Rectal smooth muscle tissue (tissue), 1 donor: ENCODE data around the gene MAP2K7.

ENCODE experiments used
- H3K27ac ChIP-seq: one replicate; pipeline ENCODE4 v1.7.0; 2013; ENCODE audit warnings: low read depth, low read length, inconsistent platforms
- H3K27me3 ChIP-seq: one replicate; pipeline ENCODE4 v1.7.0; 2013; ENCODE audit warnings: low read length; ENCODE audit not compliant: control insufficient read depth, insufficient read depth
- H3K36me3 ChIP-seq: one replicate; pipeline ENCODE4 v1.7.0; 2013; ENCODE audit warnings: low read length; ENCODE audit not compliant: control insufficient read depth, insufficient read depth
- H3K4me1 ChIP-seq: one replicate; pipeline ENCODE4 v1.7.0; 2013; ENCODE audit warnings: low read length; ENCODE audit not compliant: control insufficient read depth, insufficient read depth
- H3K4me3 ChIP-seq: one replicate; pipeline ENCODE4 v1.7.0; 2013; ENCODE audit warnings: low read length
- H3K9ac ChIP-seq: one replicate; pipeline ENCODE4 v1.7.0; 2013; ENCODE audit warnings: low read length

MAP2K7 gene

DNA sequence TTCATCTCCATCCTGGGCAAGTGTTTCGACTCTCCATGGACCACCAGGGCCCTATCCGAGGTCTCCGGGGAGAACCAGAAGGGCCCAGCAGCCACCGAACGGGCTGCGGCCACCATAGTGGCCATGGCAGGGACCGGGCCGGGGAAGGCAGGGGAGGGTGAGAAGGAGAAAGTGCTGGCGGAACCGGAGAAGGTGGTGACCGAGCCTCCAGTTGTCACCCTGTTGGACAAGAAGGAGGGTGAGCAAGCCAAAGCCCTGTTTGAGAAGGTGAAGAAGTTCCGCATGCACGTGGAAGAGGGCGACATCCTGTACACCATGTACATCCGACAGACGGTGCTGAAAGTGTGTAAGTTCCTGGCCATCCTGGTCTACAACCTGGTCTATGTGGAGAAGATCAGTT lies 4.7 kb upstream of the MAP2K7 start:
- Histone ChIP-seq H3K9ac (no peak overlapping the region), H3K27me3 (no peaks in the 10 kb centered on the region), H3K36me3 (no peaks in the 10 kb centered on the region), H3K4me1 (peaks cover 6% of the 10 kb centered on the region), H3K4me3 (no peak overlapping the region), H3K27ac (no peak overlapping the region)

DNA sequence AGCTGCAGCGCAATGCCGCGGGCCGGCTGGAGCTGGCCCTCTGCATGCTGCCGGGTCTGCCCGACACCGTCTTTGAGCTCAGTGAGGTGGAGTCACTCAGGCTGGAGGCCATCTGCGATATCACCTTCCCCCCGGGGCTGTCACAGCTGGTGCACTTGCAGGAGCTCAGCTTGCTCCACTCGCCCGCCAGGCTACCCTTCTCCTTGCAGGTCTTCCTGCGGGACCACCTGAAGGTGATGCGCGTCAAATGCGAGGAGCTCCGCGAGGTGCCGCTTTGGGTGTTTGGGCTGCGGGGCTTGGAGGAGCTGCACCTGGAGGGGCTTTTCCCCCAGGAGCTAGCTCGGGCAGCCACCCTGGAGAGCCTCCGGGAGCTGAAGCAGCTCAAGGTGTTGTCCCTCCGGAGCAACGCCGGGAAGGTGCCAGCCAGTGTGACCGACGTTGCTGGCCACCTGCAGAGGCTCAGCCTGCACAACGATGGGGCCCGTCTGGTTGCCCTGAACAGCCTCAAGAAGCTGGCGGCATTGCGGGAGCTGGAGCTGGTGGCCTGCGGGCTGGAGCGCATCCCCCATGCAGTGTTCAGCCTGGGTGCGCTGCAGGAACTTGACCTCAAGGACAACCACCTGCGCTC lies 3.8 kb upstream of the MAP2K7 start:
- Histone ChIP-seq H3K9ac (no peak overlapping the region), H3K27ac (no peak overlapping the region), H3K36me3 (no peaks in the 10 kb centered on the region), H3K4me1 (peaks cover 11% of the 10 kb centered on the region), H3K4me3 (no peak overlapping the region), H3K27me3 (no peaks in the 10 kb centered on the region)

GRCh38 chr19:7900401-7900870 lies 3.2 kb upstream of the MAP2K7 start:
- Histone ChIP-seq H3K4me3 (no peak overlapping the region), H3K27me3 (no peaks in the 10 kb centered on the region), H3K36me3 (no peaks in the 10 kb centered on the region), H3K9ac (no peak overlapping the region), H3K4me1 (peaks cover 16% of the 10 kb centered on the region), H3K27ac (no peak overlapping the region)

DNA sequence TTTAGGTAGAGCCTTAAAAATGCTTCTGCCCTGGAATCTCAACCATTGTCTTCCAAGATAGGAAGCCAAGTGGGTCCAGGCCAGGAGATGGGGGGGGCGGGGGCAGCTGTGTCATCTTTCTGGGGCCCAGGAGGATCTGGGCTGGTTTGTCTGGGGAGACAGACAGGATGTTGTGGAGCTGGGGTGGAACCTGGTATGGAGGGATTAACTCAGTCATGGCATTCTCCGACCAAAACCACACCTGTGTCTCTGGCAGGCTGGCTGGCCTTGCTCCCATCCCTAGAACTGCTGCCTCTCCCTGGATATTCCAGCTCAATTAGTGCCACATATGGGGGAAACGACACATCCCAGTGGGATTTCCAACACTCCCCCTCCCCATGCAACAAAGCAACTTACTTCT lies 2.7 kb upstream of the MAP2K7 start:
- Histone ChIP-seq H3K36me3 (no peaks in the 10 kb centered on the region), H3K4me1 (peaks cover 16% of the 10 kb centered on the region), H3K27me3 (no peaks in the 10 kb centered on the region), H3K4me3 (no peak overlapping the region), H3K27ac (no peak overlapping the region), H3K9ac (no peak overlapping the region)

GRCh38 chr19:7901337-7901736 lies 2.3 kb upstream of the MAP2K7 start:
- Histone ChIP-seq H3K36me3 (no peaks in the 10 kb centered on the region), H3K4me1 (peaks cover 16% of the 10 kb centered on the region), H3K9ac (no peak overlapping the region), H3K4me3 (no peak overlapping the region), H3K27ac (no peak overlapping the region), H3K27me3 (no peaks in the 10 kb centered on the region)

DNA sequence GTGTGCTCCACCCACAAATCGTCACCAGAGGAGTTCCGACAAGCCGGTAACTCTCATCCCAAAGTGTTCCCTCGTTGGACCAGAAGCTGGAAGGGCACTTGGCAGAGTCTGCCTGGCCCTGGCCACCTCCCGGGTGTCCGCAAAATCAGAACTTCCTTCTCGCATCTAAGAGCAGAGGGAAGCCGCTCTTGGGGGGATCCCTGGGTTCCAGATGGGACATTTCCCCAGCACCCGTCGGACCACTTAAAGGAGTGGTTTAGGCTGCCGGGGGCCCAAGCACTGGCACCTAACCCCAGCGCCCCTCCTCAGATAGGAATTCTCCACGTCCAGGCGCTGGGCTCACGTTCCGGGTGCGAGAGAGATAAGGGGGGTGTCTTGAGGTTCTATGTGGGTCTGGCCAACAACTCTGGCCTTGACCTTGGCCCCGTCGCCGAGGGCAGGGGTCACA lies 857 bp upstream of the MAP2K7 start:
- peak overlapping the region; percentile 82 for H3K9ac ChIP-seq
- H3K36me3 ChIP-seq: no peaks in the 10 kb centered on the region
- H3K27me3 ChIP-seq: no peaks in the 10 kb centered on the region
- peaks cover 16% of the 10 kb centered on the region for H3K4me1 ChIP-seq
- H3K4me3 ChIP-seq: peak overlapping the region; percentile 89
- H3K27ac ChIP-seq: peak overlapping the region; percentile 86

GRCh38 chr19:7904074-7905020 lies 670 bp downstream of the MAP2K7 start:
- H3K36me3 ChIP-seq: no peaks in the 10 kb centered on the region
- peaks cover 16% of the 10 kb centered on the region for H3K4me1 ChIP-seq
- peak overlapping the region; percentile 82 for H3K27ac ChIP-seq
- peak overlapping the region; percentile 81 for H3K4me3 ChIP-seq
- peak overlapping the region; percentile 46 for H3K9ac ChIP-seq
- no peaks in the 10 kb centered on the region for H3K27me3 ChIP-seq

GRCh38 chr19:7905268-7905667 lies 1.6 kb downstream of the MAP2K7 start:
- no peak overlapping the region for H3K9ac ChIP-seq
- H3K27me3 ChIP-seq: no peaks in the 10 kb centered on the region
- H3K36me3 ChIP-seq: peaks cover under 1% of the 10 kb centered on the region
- H3K4me3 ChIP-seq: peak overlapping the region; percentile 81
- H3K4me1 ChIP-seq: peaks cover 16% of the 10 kb centered on the region
- H3K27ac ChIP-seq: no peak overlapping the region

GRCh38 chr19:7905859-7906258 lies 2.2 kb downstream of the MAP2K7 start:
- Histone ChIP-seq H3K4me1 (peaks cover 16% of the 10 kb centered on the region), H3K36me3 (peaks cover 6% of the 10 kb centered on the region), H3K9ac (no peak overlapping the region), H3K27me3 (no peaks in the 10 kb centered on the region), H3K4me3 (no peak overlapping the region), H3K27ac (no peak overlapping the region)

GRCh38 chr19:7907122-7907521 lies 3.4 kb downstream of the MAP2K7 start:
- no peak overlapping the region for H3K4me3 ChIP-seq
- H3K4me1 ChIP-seq: peaks cover 16% of the 10 kb centered on the region
- no peak overlapping the region for H3K9ac ChIP-seq
- peaks cover 11% of the 10 kb centered on the region for H3K36me3 ChIP-seq
- no peaks in the 10 kb centered on the region for H3K27me3 ChIP-seq
- no peak overlapping the region for H3K27ac ChIP-seq

DNA sequence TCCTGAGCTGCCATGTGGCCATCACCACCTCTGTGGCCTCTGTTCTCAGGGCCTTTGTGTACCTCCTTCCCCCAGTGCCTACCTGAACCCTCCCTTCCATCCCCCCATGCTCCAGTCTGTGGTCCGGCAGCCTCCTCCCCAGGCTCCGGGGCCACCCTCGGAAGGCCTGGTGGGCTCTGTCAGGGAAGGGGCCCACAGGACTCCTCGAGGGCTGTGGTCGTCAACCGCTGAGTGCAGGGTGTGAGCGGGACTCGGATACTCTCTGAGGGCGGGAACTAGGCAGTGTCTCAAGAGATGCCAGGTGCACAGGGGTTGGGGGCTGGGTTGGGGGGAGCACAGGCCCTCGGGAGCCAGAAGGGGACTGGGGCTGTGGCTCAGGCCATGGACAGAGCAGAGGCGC lies 3.9 kb downstream of the MAP2K7 start:
- peaks cover 12% of the 10 kb centered on the region for H3K36me3 ChIP-seq
- H3K4me3 ChIP-seq: no peak overlapping the region
- H3K27me3 ChIP-seq: no peaks in the 10 kb centered on the region
- no peak overlapping the region for H3K9ac ChIP-seq
- H3K4me1 ChIP-seq: peaks cover 16% of the 10 kb centered on the region
- no peak overlapping the region for H3K27ac ChIP-seq

- H3K36me3 ChIP-seq: peaks cover 15% of the 10 kb centered on the region
- H3K4me1 ChIP-seq: peaks cover 11% of the 10 kb centered on the region
- peaks cover 2% of the 10 kb centered on the region for H3K27me3 ChIP-seq
- H3K4me3 ChIP-seq: no peak overlapping the region
- H3K27ac ChIP-seq: no peak overlapping the region
- no peak overlapping the region for H3K9ac ChIP-seq
These were observed 4.5 kb downstream of the MAP2K7 start for GRCh38 chr19:7908078-7908699.
